GM21619 (cell line): ENCODE measurements around the gene TATDN2.
"Not testable (repeated sequence)": the region's sequence is repeated elsewhere in the genome, so short reads cannot be mapped to it uniquely, and the experiment has no call there.

ENCODE experiments used
- ATAC-seq: cut with Tn5 transposase; IDR thresholded peaks from one replicate; pipeline ENCODE4 v1.9.1; 2021; ENCODE audit not compliant: unreplicated experiment

TATDN2 gene

GRCh38 chr3:10268930-10269329, 20.7 kb downstream of the TATDN2 start:
- no peak for ATAC-seq

- no peak for ATAC-seq
These were observed 21.2 kb downstream of the TATDN2 start for GRCh38 chr3:10269443-10269842.

- ATAC-seq, result not testable (repeated sequence)
These were observed 24.2 kb downstream of the TATDN2 start for GRCh38 chr3:10272476-10272875.

- ATAC-seq, result no peak
These were observed 24.7 kb downstream of the TATDN2 start for GRCh38 chr3:10272977-10273376.

GRCh38 chr3:10273702-10274305, 25.5 kb downstream of the TATDN2 start:
- ATAC-seq, result no peak

GRCh38 chr3:10274601-10275000, 26.3 kb downstream of the TATDN2 start:
- ATAC-seq, result no peak

- no peak for ATAC-seq
These were observed 28.9 kb downstream of the TATDN2 start for GRCh38 chr3:10277115-10277625.

GRCh38 chr3:10278501-10278900, 30.2 kb downstream of the TATDN2 start:
- no peak for ATAC-seq

- ATAC-seq, result no peak
These were observed 31.3 kb downstream of the TATDN2 start for GRCh38 chr3:10279384-10280176.

GRCh38 chr3:10280177-10280529, 31.9 kb downstream of the TATDN2 start:
- ATAC-seq, result no peak

- ATAC-seq, result no peak
These were observed 32.3 kb downstream of the TATDN2 start for GRCh38 chr3:10280571-10280970.

GRCh38 chr3:10281951-10282350, 33.7 kb downstream of the TATDN2 start:
- no peak for ATAC-seq

- no peak for ATAC-seq
These were observed 35.4 kb downstream of the TATDN2 start for GRCh38 chr3:10283638-10284037.

- no peak for ATAC-seq
These were observed 36.2 kb downstream of the TATDN2 start for GRCh38 chr3:10284496-10284895.

GRCh38 chr3:10285272-10286132, 37.2 kb downstream of the TATDN2 start:
- ATAC-seq, result no peak

GRCh38 chr3:10286133-10286524, 37.9 kb downstream of the TATDN2 start:
- ATAC-seq, result no peak

GRCh38 chr3:10286596-10287295, 38.5 kb downstream of the TATDN2 start:
- ATAC-seq, result no peak

- ATAC-seq, result no peak
These were observed 39.8 kb downstream of the TATDN2 start for GRCh38 chr3:10287936-10288574.

GRCh38 chr3:10288575-10288960, 40.3 kb downstream of the TATDN2 start:
- ATAC-seq, result no peak

- ATAC-seq, result no peak
These were observed 40.8 kb downstream of the TATDN2 start for GRCh38 chr3:10289077-10289476.
